Stimulated activated CD8-positive, alpha-beta memory T cell treated with anti-CD3 and anti-CD28 coated beads, Interleukin-7, amount 100 ng/mL, for 48 hours (primary cell): ENCODE measurements around the gene ZDHHC7.
"Not testable (repeated sequence)": the region's sequence is repeated elsewhere in the genome, so short reads cannot be mapped to it uniquely, and the experiment has no call there.

Experiments
- DNase-seq, 2 donors: peaks; one replicate each; pipeline ENCODE4 v3.0.0-alpha.2; 2020; ENCODE audit warnings: low read depth in 1 of 2; ENCODE audit errors: extremely low read depth in 1 of 2

The ZDHHC7 gene

DNA sequence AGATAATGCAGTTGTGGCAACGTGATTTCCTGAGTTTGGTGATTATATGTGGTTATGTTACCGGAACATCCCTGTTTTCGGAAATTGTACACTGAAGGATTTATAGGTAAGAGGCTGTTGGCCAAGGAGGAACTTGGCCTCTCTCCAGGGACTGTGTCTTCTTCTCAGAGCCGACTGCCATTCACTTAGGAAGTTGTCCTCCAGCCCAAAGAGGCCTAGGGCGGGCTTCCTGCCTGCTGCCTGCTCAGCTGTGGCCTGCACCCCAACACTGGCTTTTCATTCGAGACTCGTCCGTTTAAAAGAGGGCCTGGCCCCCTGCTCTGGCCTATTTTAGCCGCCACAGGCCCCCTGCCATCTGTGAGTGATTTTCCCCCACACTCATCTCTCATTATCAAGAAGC lies 64.3 kb downstream of the ZDHHC7 start:
- DNase-seq, result no peak

DNA sequence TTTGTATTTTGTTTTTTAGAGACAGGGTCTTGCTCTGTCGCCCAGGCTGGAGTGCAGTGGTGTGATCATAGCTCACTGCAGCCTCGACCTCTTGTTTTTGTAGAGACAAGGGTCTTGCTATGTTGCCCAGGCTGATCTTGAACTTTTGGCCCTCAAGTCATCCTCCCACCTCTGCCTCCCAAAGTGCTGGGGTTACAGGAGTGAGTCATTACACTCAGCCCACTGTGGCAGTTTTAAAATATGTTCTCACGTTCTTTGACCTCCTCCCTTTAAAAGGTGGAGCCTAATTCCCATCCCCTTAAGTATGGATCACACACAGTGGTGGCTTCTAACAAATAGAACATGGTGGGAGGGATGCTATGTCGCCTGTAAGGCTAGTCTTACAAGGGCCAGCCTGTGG lies 67.7 kb downstream of the ZDHHC7 start:
- DNase-seq, result no peak

DNA sequence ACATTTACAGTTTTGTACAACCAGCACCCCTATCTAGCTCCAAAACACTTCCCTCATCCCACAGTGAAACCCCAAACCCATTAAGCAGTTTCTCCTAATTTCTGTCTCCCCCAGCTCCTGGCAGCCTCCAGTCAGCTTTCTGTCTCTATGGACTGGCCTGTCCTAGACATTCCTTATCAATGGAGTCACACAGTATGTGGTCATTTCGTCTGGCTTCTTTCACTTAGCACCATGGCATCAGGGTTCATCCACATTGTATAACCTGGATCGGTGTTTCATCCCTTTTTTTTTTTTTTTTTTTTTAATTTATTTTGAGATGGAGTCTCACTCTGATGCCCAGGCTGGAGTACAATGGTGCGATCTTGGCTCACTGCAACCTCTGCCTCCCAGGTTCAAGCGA lies 68.5 kb downstream of the ZDHHC7 start:
- DNase-seq, result no peak

DNA sequence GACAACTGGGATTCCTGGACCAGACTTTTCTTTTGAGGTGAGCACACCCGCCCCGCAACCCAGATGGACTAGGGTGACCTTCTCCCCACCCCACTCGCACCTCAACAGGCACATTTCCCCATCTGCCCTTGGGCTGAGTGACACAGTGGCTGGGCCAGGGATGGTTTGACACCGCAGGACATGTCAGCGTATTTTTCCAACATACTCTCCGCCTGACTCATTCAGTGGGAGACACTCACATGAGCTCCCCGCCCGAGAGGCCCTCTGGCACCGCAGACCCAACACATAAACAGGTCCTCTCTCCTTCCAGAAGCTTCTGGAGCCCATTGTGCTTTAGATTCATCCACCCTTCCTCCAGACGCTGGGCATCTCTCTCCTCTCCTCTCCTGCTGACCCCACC lies 69.4 kb downstream of the ZDHHC7 start:
- DNase-seq, result no peak

DNA sequence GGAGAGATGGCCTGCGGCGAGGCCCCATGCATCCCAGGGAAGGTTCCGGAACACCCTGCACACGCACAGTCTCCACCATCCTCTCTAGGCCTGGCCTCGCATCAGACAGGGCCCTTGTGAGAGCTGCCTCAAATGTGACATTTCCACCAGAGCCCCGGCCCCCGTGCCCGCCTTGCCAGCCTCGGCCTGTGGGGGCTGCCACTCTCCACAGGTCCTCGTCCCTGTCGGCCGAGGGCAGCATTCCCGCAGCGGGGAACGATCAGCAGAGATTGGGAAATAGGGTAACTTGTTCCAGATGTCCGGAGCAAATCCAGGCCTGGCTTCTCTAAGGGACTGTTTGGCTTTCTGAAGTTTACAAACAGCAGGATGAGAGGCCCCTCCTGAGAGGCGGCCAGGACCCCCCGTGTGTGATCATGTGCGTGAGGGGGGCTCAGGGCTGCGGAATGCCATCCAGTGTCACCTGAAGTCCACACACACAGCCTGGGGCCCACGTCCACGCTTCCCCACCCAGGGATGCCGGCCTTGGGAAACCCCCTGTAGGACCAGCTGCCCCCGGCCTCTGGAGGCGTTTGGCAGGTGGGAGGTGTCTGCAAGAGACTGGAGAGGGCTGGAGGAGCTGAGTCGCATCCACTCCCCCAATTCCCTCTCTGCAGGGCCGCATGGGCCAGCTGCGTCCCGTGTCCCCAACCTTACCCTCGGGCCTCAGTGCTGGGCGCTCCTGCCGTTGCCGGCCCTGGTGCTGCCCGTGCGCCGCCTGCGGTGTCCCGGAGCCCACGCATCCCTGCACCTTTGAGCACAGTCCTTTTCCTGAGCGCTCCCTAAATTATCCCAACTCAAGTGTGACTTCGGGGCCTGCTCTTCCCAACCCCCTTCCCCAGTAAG lies 70.4 kb downstream of the ZDHHC7 start:
- DNase-seq, result no peak

DNA sequence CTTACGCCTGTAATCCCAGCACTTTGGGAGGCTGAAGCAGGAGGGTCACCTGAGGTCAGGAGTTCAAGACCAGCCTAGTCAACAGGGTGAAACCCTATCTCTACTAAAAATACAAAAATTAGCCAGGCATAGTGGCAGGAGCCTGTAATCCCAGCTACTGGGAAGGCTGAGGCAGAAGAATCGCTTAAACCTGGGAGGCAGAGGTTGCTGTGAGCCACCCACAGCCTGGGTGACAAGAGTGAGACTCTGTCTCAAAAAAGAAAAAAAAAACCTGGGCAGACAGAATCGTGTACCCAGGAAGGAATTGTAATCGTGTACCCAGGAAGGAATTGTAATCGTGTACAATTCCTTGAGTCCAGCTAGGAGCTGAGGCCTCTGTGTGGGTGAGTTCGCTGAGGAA lies 72.7 kb downstream of the ZDHHC7 start:
- DNase-seq, result not testable (repeated sequence)

DNA sequence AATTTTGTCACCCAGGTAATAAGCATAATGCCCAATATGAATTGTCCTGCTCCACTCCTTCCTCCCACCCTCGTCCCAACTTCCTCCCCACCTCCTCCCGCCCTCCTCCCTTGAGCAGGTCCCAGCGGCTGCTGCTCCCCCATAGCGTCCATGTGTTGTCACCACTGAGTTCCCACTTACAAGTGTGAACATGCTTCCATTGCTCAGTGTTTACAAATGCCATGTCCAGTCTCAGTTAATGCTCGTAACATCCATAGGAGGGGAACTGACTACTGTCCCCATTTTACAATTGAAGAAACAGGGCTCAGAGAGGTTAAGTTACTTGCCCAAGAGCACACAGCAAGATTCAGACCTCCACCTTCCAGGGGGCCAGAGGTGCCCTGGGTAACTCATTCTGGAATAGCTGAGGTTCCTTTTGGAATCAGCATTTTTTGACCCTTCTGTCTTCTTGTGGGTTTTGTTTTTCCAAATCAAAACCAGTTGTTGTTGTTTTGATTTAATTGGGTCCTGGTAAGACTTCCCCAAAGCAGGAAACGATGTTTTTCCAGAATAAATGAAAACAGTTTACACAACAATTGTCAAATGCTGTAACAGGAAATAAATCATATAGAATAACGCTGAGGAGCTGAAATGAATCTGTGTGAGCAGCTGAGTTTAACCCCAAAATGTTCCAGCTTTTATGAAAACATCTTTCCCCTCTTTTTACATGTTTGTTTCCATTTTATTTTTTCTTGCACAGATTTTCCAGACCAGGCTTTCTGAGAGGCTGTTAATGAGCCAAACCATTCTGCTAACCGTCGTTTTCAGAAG lies 73.9 kb downstream of the ZDHHC7 start:
- DNase-seq, result no peak

DNA sequence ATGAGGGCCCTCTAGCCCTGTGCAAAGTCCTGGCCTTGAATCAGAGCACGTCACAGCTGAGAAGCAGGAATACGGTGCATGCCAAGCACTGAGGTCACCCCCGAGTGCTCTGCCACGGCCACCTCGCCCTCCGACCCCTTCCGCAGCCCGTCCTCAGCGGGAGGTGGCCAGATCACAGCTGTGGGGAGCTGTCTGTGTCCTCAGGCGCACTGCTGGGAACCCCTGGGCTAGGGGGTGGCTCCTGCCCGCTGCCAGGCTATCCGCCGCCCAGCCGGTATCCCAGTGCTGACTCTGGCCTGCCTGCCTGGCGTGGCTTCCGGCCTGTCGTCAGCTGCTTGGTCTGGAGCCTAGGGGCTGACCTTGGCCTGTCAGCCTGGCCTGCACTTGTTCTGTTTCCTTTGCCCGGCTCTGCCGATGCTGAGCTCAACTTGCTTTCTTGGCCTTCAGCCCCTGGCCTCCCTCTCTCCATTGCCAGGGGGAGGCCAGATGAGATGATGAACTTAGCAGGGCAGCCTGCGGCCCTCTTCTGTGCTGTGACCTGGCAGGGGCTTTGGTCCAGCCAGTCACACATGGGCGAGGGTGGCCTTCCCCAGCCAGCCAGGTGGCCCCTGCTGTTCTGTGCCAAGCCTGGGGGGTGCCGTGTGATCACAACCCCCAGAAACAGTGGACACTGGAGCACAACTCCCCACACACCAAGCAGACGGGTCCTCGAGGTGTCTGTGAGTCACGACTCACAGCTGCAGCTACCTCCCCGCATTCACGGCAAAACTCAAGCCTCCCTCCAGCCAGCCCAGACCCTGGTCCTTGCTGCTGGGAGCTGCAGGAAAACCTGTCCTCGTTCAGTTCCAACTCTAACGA lies 77.3 kb downstream of the ZDHHC7 start:
- DNase-seq, result no peak

DNA sequence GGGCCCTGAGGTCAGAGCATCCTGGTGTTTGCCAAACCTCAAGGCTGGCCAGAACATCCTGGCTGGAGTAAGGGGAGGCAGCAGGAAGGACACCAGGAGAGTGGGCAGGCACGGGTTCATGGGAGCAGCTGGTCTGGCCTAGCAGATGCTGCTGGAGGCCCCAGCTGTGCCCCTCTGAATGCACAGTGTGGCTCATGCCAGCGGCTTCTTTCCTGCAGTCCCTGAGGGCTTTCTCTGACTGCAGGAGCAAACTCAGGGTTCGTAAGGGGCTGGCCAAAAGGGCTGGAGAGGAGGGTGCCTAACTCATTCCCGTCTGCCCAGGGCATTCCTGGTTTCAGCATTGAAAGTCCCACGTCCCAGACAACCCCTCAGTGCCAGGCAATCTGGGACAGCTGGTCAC lies 78.7 kb downstream of the ZDHHC7 start:
- no peak for DNase-seq

DNA sequence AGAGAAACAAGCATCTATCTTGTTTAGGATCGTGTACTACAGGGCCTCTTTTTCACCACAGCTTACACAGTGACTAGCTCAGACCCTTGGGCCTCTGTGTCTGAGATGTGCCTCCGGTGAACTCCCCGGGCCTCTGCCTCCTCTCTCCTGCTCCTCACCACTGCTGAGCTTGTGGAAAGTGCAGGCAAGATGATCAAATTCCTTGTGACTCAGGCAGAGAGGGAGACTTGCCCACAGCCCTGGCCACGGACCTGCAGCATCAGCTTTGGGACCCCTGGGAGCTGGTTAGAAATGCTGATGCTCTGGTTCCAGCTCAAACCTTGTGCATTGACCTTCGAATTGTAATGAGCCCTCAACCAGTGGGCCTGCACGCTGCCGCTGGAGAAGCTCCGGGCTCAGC lies 79.8 kb downstream of the ZDHHC7 start:
- DNase-seq, result no peak

DNA sequence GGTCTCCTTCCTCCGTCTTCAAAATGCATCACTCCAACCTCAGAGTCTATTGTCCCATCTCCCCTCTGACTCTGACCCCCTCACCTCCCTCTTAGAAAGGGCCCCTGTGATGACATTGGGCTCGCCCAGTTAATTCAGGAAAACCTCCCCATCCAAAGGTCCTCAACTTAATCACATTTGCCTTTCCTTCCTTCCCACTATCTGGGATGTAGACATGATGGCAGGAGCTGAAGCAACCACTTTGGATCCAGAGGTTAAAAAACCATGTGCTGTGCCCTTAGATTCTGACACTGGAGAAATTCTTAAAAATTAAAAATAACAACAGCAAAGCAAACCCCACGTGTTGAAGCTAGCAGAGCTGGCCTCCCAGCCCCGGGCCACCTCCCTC lies 80.2 kb downstream of the ZDHHC7 start:
- DNase-seq, result no peak

DNA sequence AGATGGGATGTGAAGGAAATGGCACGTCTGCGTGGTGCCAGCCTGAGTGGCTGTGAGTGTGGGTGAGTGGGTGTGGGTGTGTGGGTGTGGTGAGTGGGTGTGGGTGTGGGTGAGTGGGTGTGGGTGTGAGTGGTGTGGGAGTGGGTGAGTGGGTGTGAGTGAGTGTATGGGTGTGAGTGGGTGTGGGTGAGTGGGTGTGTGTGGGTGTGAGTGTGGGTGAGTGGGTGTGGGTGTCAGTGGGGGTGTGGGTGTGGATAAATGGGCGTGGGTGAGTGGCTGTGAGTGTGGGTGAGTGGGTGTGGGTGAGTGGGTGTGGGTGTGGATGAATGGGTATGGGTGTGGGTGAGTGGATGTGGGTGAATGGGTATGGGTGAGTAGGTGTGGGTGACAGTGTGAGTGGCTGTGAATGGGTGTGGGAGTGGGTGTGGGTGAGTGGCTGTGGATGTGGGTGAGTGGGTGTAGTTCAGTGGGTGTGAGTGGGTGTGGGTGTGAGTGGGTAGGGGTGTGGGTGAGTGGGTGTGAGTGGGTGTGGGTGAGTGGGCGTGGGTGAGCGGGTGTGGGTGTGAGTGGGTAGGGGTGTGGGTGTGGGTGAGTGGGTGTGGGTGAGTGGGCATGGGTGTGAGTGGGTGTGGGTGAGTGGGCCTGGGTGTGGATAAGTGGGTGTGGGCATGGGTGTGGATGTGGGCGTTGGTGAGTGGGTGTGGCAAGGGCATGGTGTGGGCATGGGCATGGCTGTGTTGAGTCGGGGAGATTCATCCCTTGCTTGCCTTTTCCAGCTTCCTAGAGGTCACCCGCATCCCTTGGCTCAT lies 80.8 kb downstream of the ZDHHC7 start:
- no peak for DNase-seq

DNA sequence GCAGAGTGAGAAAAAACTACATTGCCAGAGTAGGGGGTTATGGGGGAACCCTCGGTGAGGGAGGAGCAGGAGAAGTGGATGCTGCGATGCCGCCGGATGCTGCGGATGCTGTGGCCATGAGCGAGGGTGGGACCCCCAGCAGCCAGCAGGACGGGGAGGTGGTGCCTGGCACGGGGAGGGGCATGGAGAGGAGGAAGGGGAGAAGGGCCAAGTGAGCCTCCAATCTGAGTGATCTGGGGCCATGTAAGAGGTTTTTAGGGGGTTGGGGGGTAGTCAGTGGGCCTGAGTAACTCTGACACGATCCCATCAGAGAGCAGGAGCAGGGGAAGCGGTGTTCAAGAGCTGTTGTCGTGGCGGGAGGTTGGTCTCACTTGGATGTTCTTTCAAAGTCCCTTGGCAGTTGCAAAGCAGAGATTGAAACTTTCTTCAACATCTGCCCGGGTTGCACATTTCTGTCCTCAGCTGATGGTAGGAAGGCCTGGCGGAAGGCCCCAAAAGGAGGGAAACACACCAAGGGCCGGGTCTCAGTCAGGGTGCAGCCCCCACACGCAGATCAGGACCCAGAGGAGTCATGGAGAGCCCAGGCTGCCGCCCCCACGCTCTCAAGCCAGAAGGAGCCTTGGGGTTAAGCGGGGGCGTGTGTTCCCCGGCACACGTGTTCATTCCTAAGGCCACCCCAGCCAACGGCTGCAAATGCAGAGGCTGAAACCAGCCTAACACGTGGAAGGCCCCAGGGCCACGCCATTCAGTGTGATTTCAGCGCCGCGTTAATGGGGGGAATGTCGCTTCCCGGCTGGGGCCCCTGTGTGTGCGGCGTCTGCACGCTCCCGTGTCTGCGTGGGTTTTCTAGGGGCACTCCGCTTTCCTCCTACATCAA lies 81.7 kb downstream of the ZDHHC7 start:
- no peak for DNase-seq

DNA sequence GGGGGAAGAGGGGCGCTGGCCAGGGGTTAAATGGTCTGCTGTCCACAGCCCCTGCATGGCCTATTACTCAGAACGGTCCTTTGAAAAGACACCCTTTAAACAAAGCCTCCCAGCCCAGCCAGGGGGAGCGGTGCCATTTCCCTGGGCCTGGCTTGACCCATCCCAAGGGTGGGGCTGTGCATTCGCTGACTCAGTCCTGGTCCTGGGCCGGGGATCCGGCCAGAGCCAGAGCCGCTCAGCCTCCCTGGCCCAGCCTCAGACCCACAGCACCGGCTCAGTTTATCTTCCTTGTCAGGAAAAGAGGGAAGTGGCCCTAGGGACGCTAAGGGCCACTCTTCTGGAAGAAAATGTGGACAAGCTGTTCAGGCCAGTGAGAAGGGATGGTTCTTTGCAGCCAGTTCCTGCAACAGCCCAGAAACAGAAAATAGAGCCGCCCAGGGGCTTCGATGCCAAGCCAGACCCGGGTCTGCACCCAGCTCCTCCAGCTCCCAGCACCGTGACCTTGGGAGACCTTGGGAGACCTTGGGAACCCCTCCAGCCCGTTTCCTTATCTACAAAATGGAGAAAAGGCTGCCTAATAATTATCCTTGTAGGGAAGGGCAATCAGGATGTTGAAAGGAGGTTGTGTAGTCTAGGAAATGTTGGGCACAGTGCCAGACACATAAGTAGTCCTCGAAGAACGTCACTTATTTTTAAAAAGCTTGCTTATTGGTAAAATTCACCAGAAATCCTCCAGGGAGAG lies 82.5 kb downstream of the ZDHHC7 start:
- no peak for DNase-seq

DNA sequence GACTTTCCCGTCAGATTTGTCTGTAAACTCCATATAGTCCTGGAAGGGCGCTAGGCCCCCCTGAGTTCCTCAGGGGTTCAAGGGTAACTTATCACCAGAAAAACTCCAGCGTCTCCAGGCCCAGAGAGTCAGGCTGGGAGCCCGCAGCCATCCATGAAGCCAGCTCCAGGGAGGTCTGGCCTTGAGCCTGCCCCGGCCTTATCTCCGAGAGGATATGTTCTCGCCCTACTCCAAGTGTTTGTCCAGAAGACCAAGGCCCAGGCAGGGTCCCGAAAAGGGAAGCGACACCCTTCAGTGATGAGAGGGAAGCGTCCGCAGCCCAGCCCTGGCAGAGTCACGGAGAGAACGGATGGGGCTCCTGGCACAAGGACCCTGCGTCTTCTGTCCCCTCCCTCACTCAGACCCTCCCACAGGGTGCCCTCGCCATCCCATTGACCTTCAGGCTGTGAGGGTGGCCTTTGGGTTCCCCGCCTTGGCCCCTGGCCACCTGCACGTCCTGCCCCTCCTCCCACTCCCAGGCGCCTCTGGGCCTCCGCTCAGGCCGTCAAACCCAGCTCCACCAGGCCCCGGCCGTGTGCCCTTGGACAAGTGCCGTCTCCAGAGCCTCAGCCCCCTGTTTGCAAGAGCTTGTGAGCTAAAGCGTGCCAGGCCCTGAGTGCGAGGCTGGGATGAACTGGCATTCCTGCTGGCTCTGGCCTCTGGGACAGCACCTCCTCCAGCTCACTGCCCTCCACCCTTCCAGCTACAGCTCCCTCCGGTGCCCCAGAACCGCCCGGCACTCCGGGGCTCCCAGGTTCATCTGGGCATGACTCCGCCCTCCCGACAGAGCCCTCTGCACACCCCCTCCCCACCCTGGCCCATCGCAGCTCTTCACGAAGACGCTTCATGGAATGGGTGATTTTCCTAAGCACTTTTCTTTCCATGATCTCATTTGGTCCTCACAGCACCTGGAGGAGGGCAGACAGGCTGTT lies 83.4 kb downstream of the ZDHHC7 start:
- no peak for DNase-seq

DNA sequence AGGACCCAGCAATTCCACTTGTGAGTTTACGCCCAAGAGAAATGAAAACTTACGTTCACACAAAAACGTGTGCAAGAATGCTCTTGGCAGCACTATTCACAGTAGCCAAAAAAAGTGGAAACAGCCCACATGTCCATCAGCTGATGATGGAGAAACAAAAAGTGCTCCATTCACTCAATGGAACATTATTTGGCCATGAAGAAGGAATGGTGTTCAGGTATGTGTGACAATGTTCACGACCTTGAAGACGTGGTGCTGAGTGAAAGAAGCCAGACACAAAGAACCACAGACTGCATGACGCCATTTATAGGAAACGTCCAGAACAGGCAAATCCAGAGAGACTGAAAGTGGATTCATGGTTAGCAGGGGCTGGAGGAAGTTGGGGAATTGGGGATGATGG lies 84.9 kb downstream of the ZDHHC7 start:
- DNase-seq, result no peak

DNA sequence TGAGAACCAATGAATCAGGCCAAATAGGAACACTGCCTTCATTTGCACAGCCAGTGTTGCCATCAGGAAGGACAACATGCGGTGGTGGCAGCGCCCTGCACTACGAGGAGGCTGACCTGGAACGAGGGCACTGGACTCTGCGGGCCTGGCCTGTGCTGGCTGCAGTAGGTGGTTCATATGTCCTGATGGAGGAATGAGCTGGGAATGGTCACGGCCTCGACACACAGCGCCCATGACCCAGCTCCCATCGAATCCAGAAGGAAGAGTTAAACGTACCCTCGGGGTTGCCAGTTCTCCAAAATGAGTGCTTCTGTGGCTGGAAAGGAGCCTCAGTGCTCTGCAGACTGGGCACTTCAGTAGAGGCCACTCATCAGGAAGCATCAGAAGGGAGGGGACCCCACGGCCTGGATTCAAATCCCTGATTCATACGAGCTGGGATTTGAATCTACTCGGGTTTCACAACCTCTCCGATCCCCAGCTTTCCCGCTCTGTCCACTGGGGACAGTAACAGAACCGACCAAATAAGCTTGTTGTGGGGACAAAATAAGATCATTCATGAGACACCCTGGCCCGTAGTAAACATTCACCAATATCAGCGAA lies 85.5 kb downstream of the ZDHHC7 start:
- DNase-seq, result no peak
